Neuronal stem cell (in vitro differentiated cells): ENCODE data around the gene PRPH. TPM values are rescaled to one million over a fixed set of nuclear protein-coding genes. Genes with fewer than 3 reads are reported as not detected.
A peak's percentile ranks its signal among the peaks of the same experiment; 100 is the strongest.
"Not testable (repeated sequence)": the region's sequence is repeated elsewhere in the genome, so short reads cannot be mapped to it uniquely, and the experiment has no call there.

Experiments
- DNase-seq: peaks from one replicate; pipeline ENCODE4 v3.0.0-alpha.2; 2013; ENCODE audit warnings: low spot score
- H2AFZ ChIP-seq: one replicate; pipeline ENCODE4 v1.6.1; 2013; ENCODE audit warnings: mild to moderate bottlenecking, low read length, inconsistent platforms
- H2AK5ac ChIP-seq: 2 replicates; pipeline ENCODE4 v1.6.1; 2013; ENCODE audit warnings: low read depth, mild to moderate bottlenecking, inconsistent platforms, low read length, moderate library complexity, mixed read lengths
- H2BK120ac ChIP-seq: 2 replicates; pipeline ENCODE4 v1.6.1; 2013; ENCODE audit warnings: low read depth, mild to moderate bottlenecking, inconsistent platforms, low read length, moderate library complexity, mixed read lengths
- H2BK12ac ChIP-seq: one replicate; pipeline ENCODE4 v1.6.1; 2013; ENCODE audit warnings: low read length, inconsistent platforms
- H2BK15ac ChIP-seq: 2 replicates; pipeline ENCODE4 v1.6.1; 2013; ENCODE audit warnings: mild to moderate bottlenecking, low read length, inconsistent platforms, mixed read lengths
- H2BK5ac ChIP-seq: one replicate; pipeline ENCODE4 v1.6.1; 2013; ENCODE audit warnings: inconsistent platforms, mild to moderate bottlenecking, low read length, moderate library complexity
- H3K14ac ChIP-seq: one replicate; pipeline ENCODE4 v1.6.1; 2013; ENCODE audit warnings: low read length, inconsistent platforms
- H3K18ac ChIP-seq: 2 replicates; pipeline ENCODE4 v1.6.1; 2013; ENCODE audit warnings: low read length, inconsistent platforms
- H3K23ac ChIP-seq: 2 replicates; pipeline ENCODE4 v1.6.1; 2013; ENCODE audit warnings: low read depth, mild to moderate bottlenecking, mixed read lengths, low read length, inconsistent platforms; ENCODE audit not compliant: poor library complexity
- H3K27ac ChIP-seq: replicated peaks from 3 replicates; pipeline ENCODE4 v1.5.1; 2013; ENCODE audit warnings: low read length, inconsistent platforms
- H3K27me3 ChIP-seq, 3 experiments: 2 replicates each; pipeline ENCODE4 v1.6.1; 2013; ENCODE audit warnings: low read length in 3 of 3, mild to moderate bottlenecking in 2 of 3, inconsistent platforms in 1 of 3, low read depth in 1 of 3, mixed read lengths in 1 of 3, moderate library complexity in 1 of 3; ENCODE audit not compliant: control insufficient read depth in 3 of 3, insufficient read depth in 3 of 3
- H3K36me3 ChIP-seq, 2 donors: replicated peaks in 1 of 2; 2 replicates each; pipeline ENCODE4 v1.6.1; 2013; ENCODE audit warnings: low read length in 2 of 2; ENCODE audit not compliant: control insufficient read depth in 2 of 2, insufficient read depth in 2 of 2
- H3K4ac ChIP-seq: 2 replicates; pipeline ENCODE4 v1.6.1; 2013; ENCODE audit warnings: inconsistent platforms, mild to moderate bottlenecking, low read length, moderate library complexity
- H3K4me1 ChIP-seq, 2 donors: 1 replicate in 1 of 2; 2 replicates in 1 of 2; pipeline ENCODE4 v1.6.1; 2013; ENCODE audit warnings: low read length in 2 of 2, low read depth in 1 of 2; ENCODE audit not compliant: control insufficient read depth in 2 of 2, insufficient read depth in 1 of 2
- H3K4me2 ChIP-seq: one replicate; pipeline ENCODE4 v1.6.1; 2013; ENCODE audit warnings: mild to moderate bottlenecking, low read length, inconsistent platforms; ENCODE audit not compliant: insufficient read depth, poor library complexity, severe bottlenecking
- H3K4me3 ChIP-seq, 2 donors: 2 replicates each; pipeline ENCODE4 v1.5.1; 2013; ENCODE audit warnings: low read length in 2 of 2, mild to moderate bottlenecking in 2 of 2, inconsistent platforms in 1 of 2, moderate library complexity in 1 of 2
- H3K79me1 ChIP-seq: one replicate; pipeline ENCODE4 v1.6.1; 2013; ENCODE audit warnings: low read depth, mild to moderate bottlenecking, inconsistent platforms, low read length, moderate library complexity
- H3K9ac ChIP-seq: one replicate; pipeline ENCODE4 v1.6.1; 2013; ENCODE audit warnings: mild to moderate bottlenecking, low read depth, low read length, inconsistent platforms; ENCODE audit not compliant: poor library complexity
- H3K9me3 ChIP-seq, 2 donors: replicated peaks in 1 of 2; 2 replicates each; pipeline versions ENCODE3 to v1.6.1; 2013; ENCODE audit warnings: low read length in 2 of 2, mild to moderate bottlenecking in 2 of 2, inconsistent platforms in 1 of 2, low read depth in 1 of 2, mixed read lengths in 1 of 2, moderate library complexity in 1 of 2; ENCODE audit not compliant: control insufficient read depth in 2 of 2, insufficient read depth in 1 of 2
- H4K8ac ChIP-seq: one replicate; pipeline ENCODE4 v1.6.1; 2013; ENCODE audit warnings: low read depth, mild to moderate bottlenecking, inconsistent platforms, low read length, moderate library complexity
- H4K91ac ChIP-seq: one replicate; pipeline ENCODE4 v1.6.1; 2013; ENCODE audit warnings: low read length, low read depth, mild to moderate bottlenecking, inconsistent platforms; ENCODE audit not compliant: poor library complexity
- WGBS, 2 donors: extraction: QIAGEN DNeasy Blood & Tissue Kit; methylation state at CpG; one replicate each; pipeline ENCODE4 v1.1.7; 2013; ENCODE audit warnings: missing lambda C conversion rate in 2 of 2, mixed read lengths in 1 of 2; ENCODE audit not compliant: insufficient read length in 2 of 2, insufficient replicate concordance in 1 of 2; ENCODE audit errors: extremely low coverage in 2 of 2; 5-methylcytosine and 5-hydroxymethylcytosine counted together
- polyA plus RNA-seq, 2 experiments: library from polyadenylated mRNA; stranded (reverse); fragments of 200-250 nt; gene quantifications; one replicate each; pipeline ENCODE4 v1.2.3, GENCODE V29; 2013

The PRPH gene
- 0.11 TPM for polyA plus RNA-seq (2013, experiment 1 of 2)
- polyA plus RNA-seq (2013, experiment 2 of 2), result 0.07 TPM

DNA sequence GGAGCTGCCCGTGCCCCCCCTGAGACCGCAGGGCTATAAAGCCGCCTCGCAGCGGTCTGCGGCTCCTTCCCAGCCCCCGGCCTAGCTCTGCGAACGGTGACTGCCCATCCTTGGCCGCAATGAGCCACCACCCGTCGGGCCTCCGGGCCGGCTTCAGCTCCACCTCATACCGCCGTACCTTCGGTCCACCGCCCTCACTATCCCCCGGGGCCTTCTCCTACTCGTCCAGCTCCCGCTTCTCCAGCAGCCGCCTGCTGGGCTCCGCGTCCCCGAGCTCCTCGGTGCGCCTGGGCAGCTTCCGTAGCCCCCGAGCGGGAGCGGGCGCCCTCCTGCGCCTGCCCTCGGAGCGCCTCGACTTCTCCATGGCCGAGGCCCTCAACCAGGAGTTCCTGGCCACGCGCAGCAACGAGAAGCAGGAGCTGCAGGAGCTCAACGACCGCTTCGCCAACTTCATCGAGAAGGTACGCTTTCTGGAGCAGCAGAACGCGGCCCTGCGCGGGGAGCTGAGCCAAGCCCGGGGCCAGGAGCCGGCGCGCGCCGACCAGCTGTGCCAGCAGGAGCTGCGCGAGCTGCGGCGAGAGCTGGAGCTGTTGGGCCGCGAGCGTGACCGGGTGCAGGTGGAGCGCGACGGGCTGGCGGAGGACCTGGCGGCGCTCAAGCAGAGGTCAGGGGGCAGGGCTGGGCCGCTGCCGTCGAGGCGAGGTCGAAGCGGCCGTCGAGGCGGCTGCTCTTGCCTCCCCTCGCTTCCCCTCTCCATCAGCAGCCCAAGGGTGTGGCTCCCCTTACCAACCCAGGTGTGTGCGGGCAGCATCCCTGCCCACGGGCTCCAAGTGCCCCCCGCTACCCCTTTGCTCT, at the start of gene PRPH:
Gene PRPH, plus strand, starts transcription at position 66 of the 855 bp plus-strand sequence. Its CDS starts 54 bp downstream, at position 120.
- Histone ChIP-seq H2BK120ac (no peak within 1 kb of the TSS), H4K8ac (no peak within 1 kb of the TSS), H3K18ac (peak within 1 kb of the TSS; percentile 96), H3K14ac (peak within 1 kb of the TSS; percentile 38), H3K4ac (no peak within 1 kb of the TSS), H3K4me3 (no peak within 1 kb of the TSS), H3K27ac (no peak within 1 kb of the TSS), H3K9me3 (no peaks in the 10 kb centered on the region), H3K4me1 (peaks cover 16 to 20% of the 10 kb centered on the region in 2 donors), H2AK5ac (peak within 1 kb of the TSS; percentile 91), H3K4me2 (peak within 1 kb of the TSS; percentile 18), H4K91ac (no peak within 1 kb of the TSS), H2AFZ (peak within 1 kb of the TSS; percentile 75), H3K79me1 (no peaks in the 10 kb centered on the region), H2BK15ac (peak within 1 kb of the TSS; percentile 94), H2BK12ac (peak within 1 kb of the TSS; percentile 73), H3K9ac (no peak within 1 kb of the TSS), H3K23ac (peak within 1 kb of the TSS; percentile 96), H2BK5ac (peak within 1 kb of the TSS; percentile 24), H3K36me3 (no peaks in the 10 kb centered on the region), H3K27me3 (peaks cover 40 to 74% (median 68%) of the 10 kb centered on the region in 3 experiments)
- no peak for DNase-seq
- WGBS, 2 donors, result no CpG with 5 or more reads among the region's 82 CpGs

DNA sequence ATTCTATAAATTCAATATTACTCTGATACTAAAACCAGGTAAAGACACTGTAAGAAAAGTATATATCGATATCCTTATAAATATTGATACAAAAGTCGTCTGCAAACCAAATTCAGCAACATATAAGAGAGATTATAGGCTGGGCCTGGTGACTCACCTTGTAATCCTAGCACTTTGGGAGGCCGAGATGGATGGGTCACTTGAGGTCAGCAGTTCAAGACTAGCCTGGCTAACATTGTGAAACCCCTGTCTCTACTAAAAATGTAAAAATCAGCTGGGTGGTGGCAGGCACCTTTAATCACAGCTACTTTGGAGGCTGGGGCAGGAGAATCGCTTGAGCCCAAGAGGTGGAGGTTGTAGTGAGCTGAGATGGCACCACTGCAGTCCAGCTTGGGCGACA, 43.6 kb upstream of the PRPH start:
- Histone ChIP-seq H4K8ac (no peak overlapping the region), H2AFZ (no peak overlapping the region), H3K79me1 (no peaks in the 10 kb centered on the region), H3K18ac (no peak overlapping the region), H3K27me3 (peaks cover 0 to 3% (median 0%) of the 10 kb centered on the region in 3 experiments), H2BK15ac (no peak overlapping the region), H3K23ac (no peak overlapping the region), H3K9ac (no peak overlapping the region), H3K4me3 (no peak overlapping the region), H3K9me3 (no peaks in the 10 kb centered on the region), H2AK5ac (no peak overlapping the region), H2BK12ac (no peak overlapping the region), H3K4ac (no peak overlapping the region), H3K27ac (no peak overlapping the region), H3K4me2 (no peak overlapping the region), H3K4me1 (no peaks in the 10 kb centered on the region), H4K91ac (no peak overlapping the region), H3K14ac (no peak overlapping the region), H2BK5ac (no peak overlapping the region), H3K36me3 (no peaks in the 10 kb centered on the region), H2BK120ac (no peak overlapping the region)
- no CpG with 5 or more reads among the region's 5 CpGs for WGBS, 2 donors
- DNase-seq, result no peak

DNA sequence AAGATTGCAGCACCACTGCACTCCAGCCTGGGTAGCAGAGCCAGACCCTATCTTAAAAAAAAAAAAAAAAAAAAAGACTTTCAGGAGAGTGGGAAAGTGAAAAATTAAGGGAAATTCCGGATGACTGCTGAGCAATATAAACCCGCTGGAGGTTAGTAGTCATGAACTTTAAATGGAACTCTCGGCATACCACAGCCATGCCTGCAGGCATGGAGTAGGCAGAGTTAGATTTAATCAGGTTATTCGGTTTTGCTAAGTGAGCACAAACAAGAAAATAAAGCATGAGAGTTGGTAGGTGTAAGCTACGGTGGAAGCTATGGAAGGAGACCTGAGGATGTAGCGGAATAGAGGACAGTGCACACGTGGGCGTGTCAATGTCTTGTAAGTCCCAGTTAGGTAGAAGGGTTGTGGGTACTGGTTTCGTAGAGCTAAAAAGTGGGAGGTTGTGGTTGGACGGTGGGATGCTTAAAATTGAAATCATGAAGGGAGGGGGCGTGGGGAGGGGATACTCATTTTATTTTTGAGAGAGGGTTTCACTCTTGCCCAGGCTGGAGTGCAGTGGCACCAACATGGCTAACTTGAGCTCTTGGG, 41.8 kb upstream of the PRPH start:
- H4K91ac ChIP-seq, result no peak overlapping the region
- H3K9me3 ChIP-seq, result no peaks in the 10 kb centered on the region
- no peak overlapping the region for H4K8ac ChIP-seq
- DNase-seq, result no peak
- H2BK5ac ChIP-seq, result no peak overlapping the region
- no peak overlapping the region for H3K18ac ChIP-seq
- H2AK5ac ChIP-seq, result no peak overlapping the region
- no peak overlapping the region for H3K4me3 ChIP-seq
- H3K9ac ChIP-seq, result no peak overlapping the region
- no peak overlapping the region for H3K27ac ChIP-seq
- no CpG with 5 or more reads among the region's 11 CpGs for WGBS, 2 donors
- no peak overlapping the region for H3K14ac ChIP-seq
- no peaks in the 10 kb centered on the region for H3K79me1 ChIP-seq
- H2AFZ ChIP-seq, result no peak overlapping the region
- H3K27me3 ChIP-seq, result peaks cover 0 to 3% (median 0%) of the 10 kb centered on the region in 3 experiments
- H2BK15ac ChIP-seq, result no peak overlapping the region
- no peak overlapping the region for H3K4me2 ChIP-seq
- H3K23ac ChIP-seq, result no peak overlapping the region
- H2BK120ac ChIP-seq, result no peak overlapping the region
- H3K4ac ChIP-seq, result no peak overlapping the region
- no peaks in the 10 kb centered on the region for H3K36me3 ChIP-seq
- no peaks in the 10 kb centered on the region for H3K4me1 ChIP-seq
- H2BK12ac ChIP-seq, result no peak overlapping the region

DNA sequence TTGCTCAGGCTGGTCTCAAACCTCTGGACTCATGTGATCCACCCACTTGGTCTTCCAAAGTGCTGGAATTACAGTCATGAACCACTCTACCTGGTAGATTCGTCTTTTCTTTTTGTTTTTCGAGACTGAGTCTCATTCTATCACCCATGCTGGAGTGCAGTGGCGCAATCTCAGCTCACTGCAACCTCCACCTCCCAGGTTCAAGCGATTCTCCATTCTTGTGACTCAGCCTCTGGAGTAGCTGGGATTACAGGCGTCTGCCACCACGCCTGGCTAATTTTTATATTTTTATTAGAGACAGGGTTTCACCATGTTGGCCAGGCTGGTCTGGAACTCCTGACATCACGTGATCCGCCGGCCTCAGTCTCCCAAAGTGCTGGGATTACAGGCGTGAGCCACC, 39.5 kb upstream of the PRPH start:
- WGBS, 2 donors, result no CpG with 5 or more reads among the region's 10 CpGs
- H2AFZ ChIP-seq, H3K36me3 ChIP-seq, H3K79me1 ChIP-seq, H2BK12ac ChIP-seq, H4K91ac ChIP-seq, H3K27me3 ChIP-seq, H3K18ac ChIP-seq, DNase-seq, H3K4me1 ChIP-seq, H3K4me2 ChIP-seq, H3K23ac ChIP-seq, H2BK5ac ChIP-seq, H2AK5ac ChIP-seq, H3K4me3 ChIP-seq, H2BK120ac ChIP-seq, H3K27ac ChIP-seq, H3K9me3 ChIP-seq, H3K4ac ChIP-seq, H4K8ac ChIP-seq, H2BK15ac ChIP-seq, H3K14ac ChIP-seq: not testable (repeated sequence)
- H3K9ac ChIP-seq, result peak overlapping the region; percentile 16
